GM12892 (cell line): Measurements from ENCODE around the gene CLP1.

Experiments used
- POLR2A ChIP-seq: IDR thresholded peaks from 2 replicates; pipeline ENCODE4 v1.6.1; 2011; ENCODE audit warnings: low read depth, low read length, control low read depth
- POLR2AphosphoS5 ChIP-seq: IDR thresholded peaks from 2 replicates; pipeline ENCODE4 v1.6.1; 2011; ENCODE audit warnings: low read depth, low read length, control low read depth
- TAF1 ChIP-seq: IDR thresholded peaks from 2 replicates; pipeline ENCODE4 v1.6.1; 2011; ENCODE audit warnings: low read depth, mild to moderate bottlenecking, control low read depth, low read length, borderline replicate concordance

DNA sequence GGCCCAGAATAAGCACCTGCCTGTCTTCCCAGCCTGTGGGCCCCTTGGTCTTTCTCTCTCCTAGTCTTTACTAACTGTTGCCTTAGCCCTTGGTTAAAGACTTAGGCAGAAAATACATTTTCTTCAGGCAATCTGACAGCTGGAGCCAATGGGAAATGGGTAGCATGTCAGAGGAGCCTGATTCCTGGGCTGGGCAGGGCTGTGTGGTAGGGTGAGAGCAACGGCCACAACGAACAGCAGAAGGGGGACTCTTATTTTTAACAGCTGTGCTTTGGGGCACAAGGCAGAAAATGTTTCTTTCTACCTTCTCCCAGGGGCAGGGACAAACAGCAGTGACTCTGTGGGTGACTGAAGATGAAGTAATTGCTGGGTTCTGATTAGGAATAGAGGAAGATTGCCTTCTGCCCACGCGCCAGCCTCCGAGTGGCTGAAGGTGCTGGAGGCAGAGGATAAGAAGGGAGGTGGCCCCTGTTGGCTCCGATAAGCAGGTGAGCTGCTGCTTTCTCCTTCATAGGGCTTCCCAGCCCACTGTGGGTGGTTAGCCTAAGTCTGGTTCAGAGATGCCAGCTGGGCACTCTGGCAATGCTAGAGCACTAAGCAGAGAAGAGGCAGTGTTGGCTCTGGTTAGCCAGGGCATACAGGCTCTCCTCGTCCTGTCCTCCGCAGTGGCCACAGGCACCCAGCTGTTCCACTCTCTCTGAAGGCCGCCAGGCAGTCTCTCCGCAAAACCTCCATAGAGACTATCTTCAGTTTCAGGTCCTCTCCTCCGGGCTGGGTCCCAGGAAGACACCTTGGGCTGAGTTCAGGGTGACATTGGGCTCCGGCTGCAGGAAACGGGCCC is 9.4 kb upstream of the CLP1 start:
- TF ChIP-seq POLR2A, result no peak
- no peak for TF ChIP-seq POLR2AphosphoS5
- no peak for TF ChIP-seq TAF1
